ENCODE data around the gene MEN1. TPM values are rescaled to one million over a fixed set of nuclear protein-coding genes. Genes with fewer than 3 reads are reported as not detected.

Gene MEN1
- total and polyA plus RNA-seq, 2 of the 13 experiments (the other 11 are each of a cell fraction or from before 2014, with no cell fraction given): 20.5 to 27.3 TPM

- peak; percentile 67; the same call in 1 of the 2 replicates for TF ChIP-seq SMAD9 (CRISPR knock-in tag; IDR thresholded peaks at IDR 0.05)
- TF ChIP-seq ZNF709 (CRISPR knock-in tag; IDR thresholded peaks at IDR 0.05): no peak
- no peak for TF ChIP-seq ZNF713 (CRISPR knock-in tag; IDR thresholded peaks at IDR 0.05)
- no peak for TF ChIP-seq SMYD3 (CRISPR knock-in tag; IDR thresholded peaks at IDR 0.05)
- TF ChIP-seq POLR2A (IDR thresholded peaks at IDR 0.05; ENCODE audit: insufficient read depth in 1 of 2, low read depth in 2 of 2, low read length in 2 of 2): 0 out of 4 replicates have a peak, but pooled peaks of 1 of the 2 experiments have one; percentile 40
- TF ChIP-seq POLR2AphosphoS5 (IDR thresholded peaks at IDR 0.05; ENCODE audit: low read depth, low read length): peak; percentile 40; the same call in 1 of the 2 replicates
- TF ChIP-seq CTCF (CRISPR knock-in tag; IDR thresholded peaks at IDR 0.05): peak; percentile 65
- no peak for TF ChIP-seq GZF1 (CRISPR knock-in tag; IDR thresholded peaks at IDR 0.05)
- 0 out of 2 replicates have a peak, but pooled peaks have one; percentile 21 for TF ChIP-seq PHF20 (CRISPR knock-in tag; IDR thresholded peaks at IDR 0.05)
- no peak for TF ChIP-seq AKNA (CRISPR knock-in tag; IDR thresholded peaks at IDR 0.05; ENCODE audit: borderline replicate concordance)
- TF ChIP-seq TFDP2 (CRISPR knock-in tag; IDR thresholded peaks at IDR 0.05): peak; percentile 28; the same call in 1 of the 2 replicates
- TF ChIP-seq ZNF253 (CRISPR knock-in tag; IDR thresholded peaks at IDR 0.05; ENCODE audit: borderline replicate concordance): no peak
- TF ChIP-seq ZNF20 (CRISPR knock-in tag; IDR thresholded peaks at IDR 0.05): no peak
- peak; percentile 44; the same call in 1 of the 2 replicates for TF ChIP-seq ZNF580 (CRISPR knock-in tag; IDR thresholded peaks at IDR 0.05; ENCODE audit: borderline replicate concordance, low read depth)
- TF ChIP-seq ZBED4 (CRISPR knock-in tag; IDR thresholded peaks at IDR 0.05; ENCODE audit: borderline replicate concordance): no peak
Measured at GRCh38 chr11:64803158-64803845, 7.0 kb downstream of the MEN1 start, which contains the start of gene MAP4K2 (continued).

Measured in HepG2 (cell line).